Measurements from ENCODE around the gene ZNF740.

Gene ZNF740

GRCh38 chr12:53231921-53232645 lies 51.6 kb downstream of the ZNF740 start, which contains the start of gene RARG (continued):
- peak; percentile 67; the same call in 1 of the 2 replicates for TF ChIP-seq SP7 (tag by site-specific recombination; IDR thresholded peaks at IDR 0.05)
- peak; percentile 70; the same call in 1 of the 2 replicates for TF ChIP-seq KLF17 (tag by site-specific recombination; IDR thresholded peaks at IDR 0.05)

GRCh38 chr12:53232646-53233461 lies 52.3 kb downstream of the ZNF740 start:
- H3K36me3 ChIP-seq (ENCODE audit: control insufficient read depth in 2 of 2, insufficient read depth in 1 of 2, low read length in 2 of 2), result no peaks in the 10 kb centered on the region
- ChIA-PET POLR2A (no interaction called here), CTCF (interaction anchor here (0.6 to 1.0 kb wide), 3 partner anchors 19 to 276 kb away, joined by 3 to 4 read pairs (median 4); no protein-coding TSS in a partner anchor)
- no peaks in the 10 kb centered on the region for H3K9me3 ChIP-seq (ENCODE audit: control insufficient read depth, insufficient read depth, low read depth, low read length)
- peak overlapping the region; percentile 1; the same call in 1 of the 2 replicates for H3K27ac ChIP-seq (ENCODE audit: extremely low read depth, low read depth, low read length)
- H3K4me1 ChIP-seq (ENCODE audit: control insufficient read depth, insufficient read depth, low read length), result peaks cover 12% of the 10 kb centered on the region
- H3K4me3 ChIP-seq (ENCODE audit: low read depth, low read length), result peak overlapping the region; percentile 24
- peak; percentile 98 for TF ChIP-seq ZNF335 (tag by site-specific recombination; conservative IDR thresholded peaks at IDR 0.05)
- no peak for TF ChIP-seq ZBTB10 (tag by site-specific recombination; IDR thresholded peaks at IDR 0.05)
- no peak for TF ChIP-seq OVOL3 (tag by site-specific recombination; IDR thresholded peaks at IDR 0.05)
- TF ChIP-seq PATZ1 (tag by site-specific recombination; IDR thresholded peaks at IDR 0.05), result 0 out of 2 replicates have a peak, but pooled peaks have one; percentile 43
- TF ChIP-seq ZNF10 (tag by site-specific recombination; IDR thresholded peaks at IDR 0.05), result 0 out of 2 replicates have a peak, but pooled peaks have one; percentile 46
- no peak for TF ChIP-seq ZNF280D (tag by site-specific recombination; IDR thresholded peaks at IDR 0.05)
- TF ChIP-seq ZBTB48 (tag by site-specific recombination; IDR thresholded peaks at IDR 0.05), result peak; percentile 56
- no peak for TF ChIP-seq ZNF37A (tag by site-specific recombination; IDR thresholded peaks at IDR 0.05)
- TF ChIP-seq ZBTB20 (tag by site-specific recombination; IDR thresholded peaks at IDR 0.05), result peak; percentile 46; the same call in 1 of the 2 replicates
- TF ChIP-seq ZNF404 (tag by site-specific recombination; IDR thresholded peaks at IDR 0.05), result no peak
- peak; percentile 56; the same call in 1 of the 2 replicates for TF ChIP-seq ZNF341 (tag by site-specific recombination; IDR thresholded peaks at IDR 0.05; ENCODE audit: low read depth)
- TF ChIP-seq ZBTB7A (tag by site-specific recombination; IDR thresholded peaks at IDR 0.05; ENCODE audit: low read depth), result 0 out of 2 replicates have a peak, but pooled peaks have one; percentile 25
- TF ChIP-seq PRDM4 (tag by site-specific recombination; IDR thresholded peaks at IDR 0.05), result peak; percentile 24; the same call in 1 of the 2 replicates
- TF ChIP-seq ZNF704 (tag by site-specific recombination; IDR thresholded peaks at IDR 0.05), result no peak
- TF ChIP-seq OSR2 (tag by site-specific recombination; IDR thresholded peaks at IDR 0.05), result no peak
- TF ChIP-seq SP2 (tag by site-specific recombination; IDR thresholded peaks at IDR 0.05), result no peak
- TF ChIP-seq ZNF600 (tag by site-specific recombination; IDR thresholded peaks at IDR 0.05), result peak; percentile 94
- TF ChIP-seq SP3 (tag by site-specific recombination; IDR thresholded peaks at IDR 0.05), result peak; percentile 49
- no peak for TF ChIP-seq ZNF354C (tag by site-specific recombination; IDR thresholded peaks at IDR 0.05; ENCODE audit: borderline replicate concordance, low read depth)
